ENCODE measurements around the gene HIF1A. TPM values are rescaled to one million over a fixed set of nuclear protein-coding genes. Genes with fewer than 3 reads are reported as not detected.

Gene HIF1A
- total and polyA plus RNA-seq, 10 of the 15 experiments (the other 5 are each of a cell fraction or from before 2014, with no cell fraction given), result 18.3 to 97.0 (median 75.3) TPM

DNA sequence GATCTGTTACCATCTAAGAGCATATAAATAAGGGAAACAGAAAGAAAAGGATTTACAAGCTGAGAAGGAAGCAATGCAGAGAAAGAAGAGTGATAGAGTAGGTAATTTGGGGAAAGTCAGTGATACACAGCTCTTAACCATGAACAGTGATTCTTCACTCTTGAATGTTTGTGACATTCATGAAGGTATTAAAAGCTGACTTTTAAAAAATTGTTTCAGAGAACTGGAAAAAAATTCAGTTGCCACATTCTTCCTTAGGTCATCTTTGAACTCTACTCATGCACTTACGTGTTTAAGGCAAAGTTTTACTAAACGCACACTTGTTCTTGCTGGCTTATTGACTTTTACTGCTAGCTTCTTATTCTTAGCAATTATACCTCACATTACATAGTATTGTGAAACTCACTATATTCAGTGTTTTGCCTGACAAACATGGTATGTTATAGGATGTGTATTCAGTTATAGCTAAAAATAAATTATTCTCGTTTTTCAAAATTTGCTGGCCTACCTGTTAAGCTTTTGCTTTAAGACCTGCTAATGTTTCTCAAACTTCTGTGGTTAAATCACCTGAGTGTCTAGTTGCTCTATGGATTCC lies 10.9 kb downstream of the HIF1A start:
- in situ Hi-C loops (cut with MboI), result no loop called here
- H3K27ac ChIP-seq (ENCODE audit: control insufficient read depth, insufficient read depth), result peak overlapping the region; percentile 22; the same call in 1 of the 2 replicates
- peak overlapping the region; percentile 7; the same call in 1 of the 2 replicates for H3K4me3 ChIP-seq
- CTCF ChIA-PET, result interaction anchor here (0.7 to 3.6 kb wide), 10 partner anchors 8 to 413 kb away, joined by 3 to 12 read pairs (median 3); no protein-coding TSS in a partner anchor
- H2AFZ ChIP-seq (ENCODE audit: control insufficient read depth, low read depth, low read length), result no peak overlapping the region
- H3K27me3 ChIP-seq (replicated peaks in 1 of 2; ENCODE audit: control insufficient read depth in 2 of 2, insufficient read depth in 2 of 2, low read length in 1 of 2), result no peaks in the 10 kb centered on the region
- POLR2A ChIA-PET, result interaction anchor here (0.9 to 2.1 kb wide), 10 partner anchors 8 to 47 kb away, joined by 3 to 13 read pairs (median 6); partner anchors contain the start of gene HIF1A
- SMC1A ChIA-PET (ENCODE audit: uncharacterized antibody, unreplicated experiment), result interaction anchor here (0.6 to 3.9 kb wide), 27 partner anchors 8 to 312 kb away, joined by 3 to 38 read pairs (median 4); partner anchors contain the start of gene HIF1A
- peaks cover 2% of the 10 kb centered on the region; the same call in 2 of the 3 replicates for H3K9me3 ChIP-seq (replicated peaks; ENCODE audit: control insufficient read depth, insufficient read depth, low read length)
- 0 out of 2 replicates have a peak, but pooled peaks cover 6% of the 10 kb centered on the region for H4K20me1 ChIP-seq (ENCODE audit: control insufficient read depth, insufficient read depth)
- no peaks in the 10 kb centered on the region; a peak in 1 of 4 replicates for H3K36me3 ChIP-seq (ENCODE audit: control insufficient read depth in 2 of 2, insufficient read depth in 2 of 2, low read length in 1 of 2)
- 10% methylated on average over 3 of the region's 3 CpGs for WGBS (ENCODE audit: insufficient coverage, insufficient replicate concordance, low lambda C conversion rate, missing lambda C conversion rate)
- peak; percentile 8 for ATAC-seq
- H3K4me2 ChIP-seq (ENCODE audit: control insufficient read depth, insufficient read depth), result peak overlapping the region; percentile 68
- intact Hi-C loops (cut with micrococcal nuclease; ENCODE audit: unreplicated experiment), result no loop called here
- no peak overlapping the region for H3K9ac ChIP-seq (ENCODE audit: control insufficient read depth, insufficient read depth, low read length)
- H3K79me2 ChIP-seq (ENCODE audit: control insufficient read depth, insufficient read depth, low read length), result peaks cover 89% of the 10 kb centered on the region
- no peak for DNase-seq (ENCODE audit: low read depth, low spot score)
- H3K4me1 ChIP-seq (ENCODE audit: control insufficient read depth, insufficient read depth, low read length), result peaks cover 15% of the 10 kb centered on the region
- peak; percentile 49 for FAIRE-seq
- RAD21 ChIA-PET (ENCODE audit: unreplicated experiment), result interaction anchor here (0.6 to 4.3 kb wide), 18 partner anchors 9 to 204 kb away, joined by 3 to 28 read pairs (median 4); no protein-coding TSS in a partner anchor
- BruUV-seq (replicated peaks), result no TSS peak
- TF ChIP-seq HDAC2 (IDR thresholded peaks at IDR 0.05), result no peak
- no peak for TF ChIP-seq NFYB (IDR thresholded peaks at IDR 0.05; ENCODE audit: insufficient read depth, low read depth, low read length)
- no peak for TF ChIP-seq NR2F1 (conservative IDR thresholded peaks at IDR 0.05)
- TF ChIP-seq BMI1 (IDR thresholded peaks at IDR 0.05; ENCODE audit: borderline replicate concordance), result no peak
- no peak for TF ChIP-seq ZNF207 (IDR thresholded peaks at IDR 0.05; ENCODE audit: borderline replicate concordance)
- TF ChIP-seq ZNF24 (IDR thresholded peaks at IDR 0.05), result no peak
- TF ChIP-seq RUNX3 (IDR thresholded peaks at IDR 0.05; ENCODE audit: low read length), result peak; percentile 59
- TF ChIP-seq CEBPB (IDR thresholded peaks at IDR 0.05; ENCODE audit: borderline replicate concordance in 1 of 2, low read depth in 2 of 2, low read length in 2 of 2), result no peak
- 0 out of 2 replicates have a peak, but pooled peaks have one; percentile 26 for TF ChIP-seq POLR2AphosphoS2 (IDR thresholded peaks at IDR 0.05; ENCODE audit: low read depth, low read length)
- no peak for TF ChIP-seq CTCF (IDR thresholded peaks at IDR 0.05 in 2 of 3, conservative IDR thresholded peaks at IDR 0.05 in 1 of 3; ENCODE audit: control insufficient read depth in 2 of 3, extremely low read depth in 1 of 3, insufficient read depth in 1 of 3, low read depth in 3 of 3, low read length in 3 of 3)
- no peak for TF ChIP-seq SMARCA5 (IDR thresholded peaks at IDR 0.05)
- TF ChIP-seq EGR1 (IDR thresholded peaks at IDR 0.05; ENCODE audit: borderline replicate concordance in 1 of 2, low read depth in 2 of 2, low read length in 2 of 2), result no peak
- TF ChIP-seq NFIC (IDR thresholded peaks at IDR 0.05; ENCODE audit: low read depth, low read length), result peak; percentile 36; the same call in 1 of the 2 replicates
- TF ChIP-seq CBX5 (IDR thresholded peaks at IDR 0.05; ENCODE audit: low read depth), result no peak

Measured in GM12878 (cell line).